Progenitor cell of endocrine pancreas (in vitro differentiated cells): ENCODE results near the gene KRT84. TPM values are rescaled to one million over a fixed set of nuclear protein-coding genes. Genes with fewer than 3 reads are reported as not detected.

Experiments
- DNase-seq: peaks from one replicate; pipeline ENCODE4 v3.0.0; 2021; ENCODE audit warnings: low spot score; ENCODE audit not compliant: unreplicated experiment
- H3K27ac Mint-ChIP-seq: 2 replicates; pipeline ENCODE4 v1.8.0; 2021; ENCODE audit warnings: mild to moderate bottlenecking, moderate library complexity, mixed read lengths
- H3K27me3 Mint-ChIP-seq: 2 replicates; pipeline ENCODE4 v1.8.0; 2021; ENCODE audit warnings: mixed read lengths
- H3K36me3 Mint-ChIP-seq: 2 replicates; pipeline ENCODE4 v1.8.0; 2022; ENCODE audit warnings: mixed read lengths; ENCODE audit not compliant: insufficient read depth
- H3K4me1 Mint-ChIP-seq: 2 replicates; pipeline ENCODE4 v1.8.0; 2021; ENCODE audit warnings: low read depth, mixed read lengths
- H3K4me3 Mint-ChIP-seq: 2 replicates; pipeline ENCODE4 v1.8.0; 2021; ENCODE audit warnings: low read depth, mild to moderate bottlenecking, moderate library complexity, mixed read lengths
- H3K9me3 Mint-ChIP-seq: 2 replicates; pipeline ENCODE4 v1.8.0; 2021; ENCODE audit warnings: low read depth, mixed read lengths
- total RNA-seq: library from RNA; stranded (reverse); gene quantifications from 2 replicates; pipeline ENCODE4 v1.2.1, GENCODE V29; 2021
- TF ChIP-seq, protein P1 (sequence below): fragments of 200-600 bp; sonication (generic); IDR thresholded peaks from one replicate; pipeline ENCODE4 v1.5.0; 2021; ENCODE audit warnings: antibody characterized with exemption, mild to moderate bottlenecking; ENCODE audit not compliant: unreplicated experiment

Gene KRT84
- total RNA-seq, 1 donor from 2014 or later = not detected

DNA sequence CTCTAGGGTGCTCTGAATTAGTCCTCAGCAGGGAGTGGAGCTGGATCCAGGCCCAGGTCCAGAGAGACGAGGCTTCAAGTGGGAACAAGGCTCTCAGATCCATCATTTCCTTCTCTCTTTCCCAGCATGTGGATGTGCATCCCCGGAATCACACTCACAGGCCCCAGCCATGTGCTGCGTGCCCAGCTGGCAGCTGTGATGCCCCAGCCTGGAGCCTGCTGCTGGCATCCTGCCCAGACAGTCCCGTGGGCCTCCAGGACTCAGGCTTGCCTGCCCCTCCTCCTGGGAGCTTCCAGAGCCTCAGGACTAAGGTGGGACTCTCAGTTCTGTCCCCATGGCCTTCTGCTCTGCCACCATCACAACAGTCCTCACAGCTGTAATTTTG, 6.2 kb upstream of the KRT84 start:
- no peak for DNase-seq
- H3K4me1 Mint-ChIP-seq = peaks cover 9% of the 10 kb centered on the region
- TF ChIP-seq, protein P1, sequence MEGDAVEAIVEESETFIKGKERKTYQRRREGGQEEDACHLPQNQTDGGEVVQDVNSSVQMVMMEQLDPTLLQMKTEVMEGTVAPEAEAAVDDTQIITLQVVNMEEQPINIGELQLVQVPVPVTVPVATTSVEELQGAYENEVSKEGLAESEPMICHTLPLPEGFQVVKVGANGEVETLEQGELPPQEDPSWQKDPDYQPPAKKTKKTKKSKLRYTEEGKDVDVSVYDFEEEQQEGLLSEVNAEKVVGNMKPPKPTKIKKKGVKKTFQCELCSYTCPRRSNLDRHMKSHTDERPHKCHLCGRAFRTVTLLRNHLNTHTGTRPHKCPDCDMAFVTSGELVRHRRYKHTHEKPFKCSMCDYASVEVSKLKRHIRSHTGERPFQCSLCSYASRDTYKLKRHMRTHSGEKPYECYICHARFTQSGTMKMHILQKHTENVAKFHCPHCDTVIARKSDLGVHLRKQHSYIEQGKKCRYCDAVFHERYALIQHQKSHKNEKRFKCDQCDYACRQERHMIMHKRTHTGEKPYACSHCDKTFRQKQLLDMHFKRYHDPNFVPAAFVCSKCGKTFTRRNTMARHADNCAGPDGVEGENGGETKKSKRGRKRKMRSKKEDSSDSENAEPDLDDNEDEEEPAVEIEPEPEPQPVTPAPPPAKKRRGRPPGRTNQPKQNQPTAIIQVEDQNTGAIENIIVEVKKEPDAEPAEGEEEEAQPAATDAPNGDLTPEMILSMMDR = no peak
- no peak overlapping the region for H3K27ac Mint-ChIP-seq
- H3K27me3 Mint-ChIP-seq = peaks cover 29% of the 10 kb centered on the region
- H3K9me3 Mint-ChIP-seq = no peaks in the 10 kb centered on the region
- H3K4me3 Mint-ChIP-seq = no peak overlapping the region
- H3K36me3 Mint-ChIP-seq = no peaks in the 10 kb centered on the region

DNA sequence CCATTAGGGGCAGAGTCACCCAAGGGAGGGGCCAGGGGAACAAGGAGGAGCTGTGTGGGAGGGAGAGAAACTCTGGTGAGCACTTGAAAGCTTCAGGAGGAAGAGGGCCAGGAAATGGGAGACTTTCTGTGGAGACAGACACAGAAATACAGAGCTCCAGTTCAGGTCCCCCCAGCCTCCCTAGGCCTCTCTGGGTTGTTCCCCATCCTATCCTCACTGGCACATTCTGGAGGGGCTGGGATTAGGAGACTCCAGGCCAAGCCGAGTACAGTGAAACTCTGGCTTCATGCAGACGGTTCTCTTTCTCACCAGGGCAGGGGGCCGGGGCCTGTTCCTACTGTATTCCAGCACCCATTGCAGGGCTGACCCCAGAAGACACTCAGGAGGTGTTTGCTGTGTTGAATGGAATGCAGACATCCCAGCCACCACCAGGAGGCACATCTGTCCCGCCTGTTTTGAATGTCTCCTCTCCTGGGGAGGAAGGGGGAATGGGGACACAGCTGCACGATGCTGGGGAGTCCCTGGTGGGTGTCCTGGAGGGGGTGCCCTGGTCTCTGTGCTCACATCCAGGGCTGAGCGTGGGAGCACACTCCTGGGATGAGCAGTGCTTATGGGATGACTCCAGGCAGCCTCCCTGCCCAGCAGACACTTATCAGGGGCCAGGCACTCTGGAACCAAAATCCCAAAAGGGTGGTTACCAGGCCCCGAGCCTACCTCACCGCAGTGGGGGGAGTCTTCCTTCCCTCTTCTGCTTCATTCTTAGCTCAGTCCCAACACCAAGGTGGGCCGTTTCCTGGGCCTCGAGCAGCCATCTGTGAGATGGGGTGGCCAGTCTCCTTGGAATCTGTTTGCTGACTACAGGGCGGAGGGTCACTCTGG, 5.5 kb upstream of the KRT84 start:
- Mint-ChIP-seq H3K9me3 (no peaks in the 10 kb centered on the region), H3K27me3 (peaks cover 24% of the 10 kb centered on the region), H3K4me1 (peaks cover 9% of the 10 kb centered on the region), H3K27ac (no peak overlapping the region), H3K4me3 (no peak overlapping the region), H3K36me3 (no peaks in the 10 kb centered on the region)
- no peak for DNase-seq
- TF ChIP-seq, protein P1 = peak; percentile 61

DNA sequence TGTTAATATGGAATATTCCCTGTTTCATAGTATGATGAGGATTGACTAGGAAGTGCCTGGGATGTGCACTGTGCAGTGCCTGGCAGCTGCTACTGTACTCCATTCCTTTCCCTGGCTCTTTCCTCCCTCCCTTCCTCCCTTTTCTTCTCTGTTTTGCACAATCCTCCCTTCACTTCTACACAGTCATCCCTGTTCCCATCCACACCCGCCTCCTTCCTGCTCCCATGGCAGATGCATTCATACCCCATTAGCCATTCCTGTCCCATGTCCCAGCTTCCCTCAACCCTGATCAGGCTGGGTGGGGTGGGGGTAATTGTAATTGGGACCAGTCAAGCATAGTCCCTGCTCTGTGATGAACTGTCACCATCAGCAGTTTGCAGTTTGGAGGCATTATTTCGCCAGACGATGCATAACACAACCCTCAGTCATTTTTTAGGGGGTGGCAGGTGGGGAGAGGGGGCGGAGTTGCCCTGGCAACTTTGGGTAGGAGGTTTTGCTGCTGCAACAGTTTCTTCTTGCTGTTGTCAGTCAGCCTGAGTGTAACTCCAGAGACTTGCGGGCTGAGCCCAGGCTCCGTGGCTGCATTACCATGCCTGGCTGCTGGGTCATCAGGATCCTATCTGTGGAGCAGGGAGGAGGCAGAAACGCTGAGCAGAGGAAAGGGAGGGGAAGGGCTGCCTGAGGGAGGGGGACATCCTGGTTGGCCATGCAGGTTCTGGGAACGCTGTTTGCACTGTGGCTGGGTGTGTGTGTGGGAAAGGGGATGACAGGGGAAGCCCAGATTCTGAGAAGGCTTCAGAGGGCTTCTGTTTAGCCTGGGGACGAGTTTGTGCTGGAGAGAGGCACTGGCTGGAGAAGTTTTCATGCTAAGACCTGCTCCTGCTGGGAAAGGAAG, 4.1 kb upstream of the KRT84 start:
- Mint-ChIP-seq H3K27me3 (peaks cover 22% of the 10 kb centered on the region), H3K4me3 (no peak overlapping the region), H3K9me3 (no peaks in the 10 kb centered on the region), H3K4me1 (peaks cover 9% of the 10 kb centered on the region), H3K27ac (no peak overlapping the region), H3K36me3 (no peaks in the 10 kb centered on the region)
- TF ChIP-seq, protein P1 = no peak
- DNase-seq = no peak

DNA sequence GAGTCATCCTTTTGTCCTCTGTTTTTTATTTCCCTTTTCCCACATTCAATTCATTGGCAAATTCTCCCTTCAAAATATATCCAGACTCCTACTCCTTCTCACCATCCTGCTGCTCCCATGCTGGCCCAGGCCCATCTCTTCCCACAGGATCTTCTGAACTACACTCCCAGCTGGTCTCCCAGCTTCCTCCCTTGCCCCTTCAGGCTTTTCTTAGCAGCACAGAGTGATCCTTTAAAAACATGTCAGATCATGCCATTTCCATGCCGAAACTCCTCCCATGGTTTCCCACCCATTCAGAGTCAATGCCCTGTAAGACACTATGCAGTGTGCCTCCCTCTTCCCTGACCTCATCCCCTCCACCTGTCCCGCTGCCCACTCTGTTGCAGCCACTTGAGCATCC, 2.4 kb upstream of the KRT84 start:
- no peak overlapping the region for H3K4me3 Mint-ChIP-seq
- peaks cover 20% of the 10 kb centered on the region for H3K27me3 Mint-ChIP-seq
- H3K9me3 Mint-ChIP-seq = no peaks in the 10 kb centered on the region
- no peaks in the 10 kb centered on the region for H3K36me3 Mint-ChIP-seq
- H3K27ac Mint-ChIP-seq = no peak overlapping the region
- no peak for DNase-seq
- TF ChIP-seq, protein P1 = no peak
- peaks cover 2% of the 10 kb centered on the region for H3K4me1 Mint-ChIP-seq

DNA sequence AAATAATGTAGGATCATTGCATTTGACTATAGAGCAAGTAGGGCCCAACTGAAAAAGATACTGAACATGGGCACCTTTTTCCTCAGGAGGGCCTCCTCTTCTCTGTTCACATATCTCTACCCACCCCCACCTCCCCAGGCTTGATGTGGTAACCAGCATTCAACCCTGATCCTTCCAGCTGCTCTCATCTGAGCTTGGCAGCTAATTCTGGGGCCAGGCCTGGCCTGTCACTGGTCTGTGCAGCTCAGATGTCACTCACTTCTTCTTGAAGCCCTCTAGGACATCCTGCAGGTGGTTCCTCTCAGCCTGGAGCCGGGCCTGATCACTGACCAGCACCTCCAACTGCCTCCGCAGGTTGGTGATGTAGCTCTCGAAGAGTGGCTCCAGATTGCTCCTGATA, 2.1 kb downstream of the KRT84 start:
- no peak overlapping the region for H3K4me3 Mint-ChIP-seq
- peaks cover 39% of the 10 kb centered on the region for H3K27me3 Mint-ChIP-seq

More for the DNA sequence above, 2.1 kb downstream of the KRT84 start:
- DNase-seq = no peak
- Mint-ChIP-seq H3K27ac (no peak overlapping the region), H3K4me1 (no peaks in the 10 kb centered on the region), H3K36me3 (no peaks in the 10 kb centered on the region), H3K9me3 (no peaks in the 10 kb centered on the region)
- TF ChIP-seq, protein P1 = no peak
